GM12878 (cell line): ENCODE measurements around the gene EEF1A1. TPM values are rescaled to one million over a fixed set of nuclear protein-coding genes. Genes with fewer than 3 reads are reported as not detected.

ENCODE experiments used
- ATAC-seq: fragments of 200-7000 bp; cut with Tn5 transposase; 3 replicates; pipeline ENCODE4 v1.9.1; 2020; ENCODE audit warnings: mild to moderate bottlenecking, moderate library complexity
- BruUV-seq: library from RNA; stranded (reverse); fragments of 400-500 nt; replicated peaks from 2 replicates; lab custom pipeline; 2021; lab: Mats Ljungman, UMichigan
- CTCF ChIA-PET: fragments of 300-600 bp; sonication (Branson Sonifier 250); formaldehyde crosslinking; extraction: SDS; loops from one replicate; lab custom pipeline; 2021; ENCODE audit warnings: inconsistent platforms; lab: Yijun Ruan, JAX
- POLR2A ChIA-PET: fragments of 350-600 bp; formaldehyde crosslinking; extraction: SDS; loops from one replicate; lab custom pipeline; 2021; ENCODE audit warnings: inconsistent platforms; lab: Charles Lee
- RAD21 ChIA-PET: fragments of 300-600 bp; sonication (Branson Sonifier 250); formaldehyde crosslinking; loops from one replicate; lab custom pipeline; 2023; ENCODE audit warnings: antibody characterized with exemption; ENCODE audit not compliant: unreplicated experiment; lab: Charles Lee
- SMC1A ChIA-PET: fragments of 300-600 bp; sonication (Branson Sonifier 250); formaldehyde crosslinking; loops from one replicate; lab custom pipeline; 2023; ENCODE audit not compliant: unreplicated experiment, uncharacterized antibody; lab: Charles Lee
- DNase-seq: peaks from one replicate; pipeline ENCODE4 v3.0.0-alpha.2; 2011; ENCODE audit warnings: low read depth, low spot score
- FAIRE-seq: peaks from 3 replicates; lab custom pipeline; 2011; peaks lifted over from hg19 to GRCh38; lab: Jason Lieb, UNC
- H2AFZ ChIP-seq: 2 replicates; pipeline ENCODE4 v1.6.0; 2011; ENCODE audit warnings: low read depth, low read length, control low read depth; ENCODE audit not compliant: control insufficient read depth
- H3K27ac ChIP-seq: 2 replicates; pipeline ENCODE4 v1.5.1; 2011; ENCODE audit warnings: control low read depth; ENCODE audit not compliant: control insufficient read depth, insufficient read depth
- H3K27me3 ChIP-seq, 2 experiments: replicated peaks in 1 of 2; 2 replicates each; pipeline versions ENCODE4 v1.6.0 to v1.6.1; 2011; ENCODE audit warnings: low read length in 1 of 2; ENCODE audit not compliant: control insufficient read depth in 2 of 2, insufficient read depth in 2 of 2
- H3K36me3 ChIP-seq, 2 experiments: 2 replicates each; pipeline ENCODE4 v1.5.1; 2011; ENCODE audit warnings: low read length in 1 of 2; ENCODE audit not compliant: control insufficient read depth in 2 of 2, insufficient read depth in 2 of 2
- H3K4me1 ChIP-seq: 2 replicates; pipeline ENCODE4 v1.6.1; 2011; ENCODE audit warnings: mild to moderate bottlenecking, low read length, moderate library complexity, mixed read lengths; ENCODE audit not compliant: control insufficient read depth, insufficient read depth
- H3K4me2 ChIP-seq: 2 replicates; pipeline ENCODE4 v1.6.0; 2011; ENCODE audit warnings: control low read depth; ENCODE audit not compliant: control insufficient read depth, insufficient read depth
- H3K4me3 ChIP-seq: fragments of 200-600 bp; sonication (generic); 2 replicates; pipeline ENCODE4 v1.5.1; 2016
- H3K79me2 ChIP-seq: 2 replicates; pipeline ENCODE4 v1.6.0; 2011; ENCODE audit warnings: low read length; ENCODE audit not compliant: control insufficient read depth, insufficient read depth
- H3K9ac ChIP-seq: 2 replicates; pipeline ENCODE4 v1.8.0; 2011; ENCODE audit warnings: low read length, control low read depth, mixed read lengths; ENCODE audit not compliant: control insufficient read depth, insufficient read depth
- H3K9me3 ChIP-seq: replicated peaks from 3 replicates; pipeline ENCODE4 v1.5.1; 2011; ENCODE audit warnings: mild to moderate bottlenecking, low read length; ENCODE audit not compliant: control insufficient read depth, insufficient read depth
- H4K20me1 ChIP-seq: 2 replicates; pipeline ENCODE4 v1.6.0; 2011; ENCODE audit not compliant: control insufficient read depth, insufficient read depth
- CBX3 ChIP-seq: fragments of 200-600 bp; sonication (generic); IDR thresholded peaks from 2 replicates; pipeline ENCODE4 v1.6.1; 2016; ENCODE audit warnings: low read depth, borderline replicate concordance
- CBX5 ChIP-seq: sonication (generic); IDR thresholded peaks from 2 replicates; pipeline ENCODE4 v1.6.1; 2016; ENCODE audit warnings: low read depth, moderate library complexity, mild to moderate bottlenecking, inconsistent platforms
- CHD4 ChIP-seq: fragments of 200-600 bp; sonication (generic); IDR thresholded peaks from 2 replicates; pipeline ENCODE4 v1.6.1; 2016; ENCODE audit warnings: mild to moderate bottlenecking
- E2F8 ChIP-seq: fragments of 450-650 bp; IDR thresholded peaks from 2 replicates; pipeline ENCODE4 v1.6.1; 2018; ENCODE audit warnings: mild to moderate bottlenecking, low read depth, moderate library complexity; ENCODE audit not compliant: partially characterized antibody
- E4F1 ChIP-seq: fragments of 450-650 bp; IDR thresholded peaks from 2 replicates; pipeline ENCODE4 v1.6.1; 2018; ENCODE audit warnings: borderline replicate concordance, mild to moderate bottlenecking; ENCODE audit not compliant: partially characterized antibody
- IRF3 ChIP-seq: fragments of 450-650 bp; IDR thresholded peaks from 2 replicates; pipeline ENCODE4 v1.6.1; 2014; ENCODE audit warnings: mild to moderate bottlenecking
- KLF5 ChIP-seq: fragments of 450-650 bp; IDR thresholded peaks from 2 replicates; pipeline ENCODE4 v1.6.1; 2014; ENCODE audit warnings: mild to moderate bottlenecking; ENCODE audit not compliant: partially characterized antibody
- MTA3 ChIP-seq: IDR thresholded peaks from 2 replicates; pipeline ENCODE4 v1.6.1; 2012; ENCODE audit warnings: low read length, inconsistent platforms, borderline replicate concordance
- NFIC ChIP-seq: IDR thresholded peaks from 2 replicates; pipeline ENCODE4 v1.6.1; 2012; ENCODE audit warnings: low read depth, mild to moderate bottlenecking, inconsistent platforms, low read length, moderate library complexity
- NFYA ChIP-seq: IDR thresholded peaks from 2 replicates; pipeline ENCODE4 v1.6.1; 2011; ENCODE audit warnings: low read depth, mild to moderate bottlenecking, low read length, improper control_type of control experiment, borderline replicate concordance
- NR2C2 ChIP-seq: IDR thresholded peaks from 2 replicates; pipeline ENCODE4 v1.6.1; 2011; ENCODE audit warnings: borderline replicate concordance, low read depth; ENCODE audit not compliant: control insufficient read depth, insufficient read length
- RELB ChIP-seq: fragments of 450-650 bp; IDR thresholded peaks from 2 replicates; pipeline ENCODE4 v1.6.1; 2017; ENCODE audit warnings: low read depth, mild to moderate bottlenecking, moderate library complexity
- STAT3 ChIP-seq: IDR thresholded peaks from 2 replicates; pipeline ENCODE4 v1.6.1; 2011; ENCODE audit warnings: low read depth, low read length, improper control_type of control experiment
- YY1 ChIP-seq: IDR thresholded peaks from 2 replicates; pipeline ENCODE4 v1.6.1; 2011; ENCODE audit warnings: low read depth, mild to moderate bottlenecking, low read length
- ZNF217 ChIP-seq: fragments of 450-650 bp; IDR thresholded peaks from 2 replicates; pipeline ENCODE4 v1.6.1; 2017; ENCODE audit warnings: antibody characterized with exemption, mild to moderate bottlenecking
- WGBS: methylation state at CpG from one replicate; pipeline ENCODE4 v1.1.6; 2016; ENCODE audit warnings: low lambda C conversion rate; ENCODE audit not compliant: insufficient replicate concordance, insufficient coverage; ENCODE audit errors: missing lambda C conversion rate; 5-methylcytosine and 5-hydroxymethylcytosine counted together
- in situ Hi-C: fragments of 300-500 bp; cut with MboI; formaldehyde crosslinking; loops from 9 replicates; pipeline ENCODE4 v1.14.3; 2018; ENCODE audit warnings: mixed read lengths
- intact Hi-C: fragments of 100-400 bp; cut with micrococcal nuclease; formaldehyde crosslinking; loops from one replicate; pipeline ENCODE4 v1.14.2; 2022; ENCODE audit not compliant: unreplicated experiment
- polyA plus RNA-seq, 11 experiments: library from polyadenylated mRNA; depleted of rRNA in 4 of 11; unstranded in 6 of 11; stranded (reverse) in 5 of 11; fragments of >200 nt; fragmentation: Nextera tagmentation in 4 of 11; fragmentation: Illumina TruSeq in 1 of 11; extraction: Ambion mirVana in 4 of 11; extraction: Trizol in 1 of 11; gene quantifications; 1 replicate in 1 of 11; 2 replicates in 10 of 11; pipeline versions ENCODE4 v1.2.1 to v1.2.3, GENCODE V29; 2011 to 2016; ENCODE audit warnings: inconsistent platforms in 2 of 11, missing spikeins in 2 of 11, low read depth in 1 of 11
- total RNA-seq, 4 experiments: library from RNA; depleted of rRNA in 3 of 4; stranded (reverse); fragments of >200 nt in 3 of 4; fragmentation: Illumina TruSeq in 1 of 4; extraction: Trizol in 1 of 4; gene quantifications; 2 replicates each; pipeline versions ENCODE4 v1.2.1 to v1.2.3, GENCODE V29; 2013 to 2021

EEF1A1 gene
- total and polyA plus RNA-seq, 10 of the 15 experiments (the other 5 are each of a cell fraction or from before 2014, with no cell fraction given): 4,214 to 18,090 (median 14,132) TPM

- Histone ChIP-seq H3K27ac (no peak overlapping the region), H3K9ac (no peak overlapping the region), H3K27me3 (no peaks in the 10 kb centered on the region), H3K4me2 (no peak overlapping the region), H3K4me3 (no peak overlapping the region), H4K20me1 (no peaks in the 10 kb centered on the region), H3K36me3 (no peaks in the 10 kb centered on the region), H3K79me2 (no peaks in the 10 kb centered on the region), H3K9me3 (no peaks in the 10 kb centered on the region), H2AFZ (no peak overlapping the region), H3K4me1 (peaks cover 29% of the 10 kb centered on the region)
- RAD21 ChIA-PET: interaction anchor here (1.6 kb wide), 1 partner anchor 41 kb away, joined by 8 read pairs; the partner anchor contains the start of gene EEF1A1
- 70% methylated on average over 2 of the region's 2 CpGs for WGBS
- SMC1A ChIA-PET: interaction anchor here (1.6 kb wide), 1 partner anchor 49 kb away, joined by 6 read pairs; no protein-coding TSS in a partner anchor
- ATAC-seq (no peak), DNase-seq (no peak), FAIRE-seq (no peak)
- POLR2A ChIA-PET: interaction anchor here (0.7 to 1.2 kb wide), 2 partner anchors 40 to 41 kb away, joined by 3 read pairs; no protein-coding TSS in a partner anchor
- BruUV-seq: no TSS peak
- CTCF ChIA-PET: interaction anchor here (1.7 kb wide), 1 partner anchor 47 kb away, joined by 4 read pairs; no protein-coding TSS in a partner anchor
- intact Hi-C loops (no loop called here), in situ Hi-C loops (no loop called here)
- TF ChIP-seq ZNF217 (no peak), IRF3 (no peak), MTA3 (no peak), NR2C2 (no peak), STAT3 (no peak), CBX3 (no peak), CBX5 (no peak), E4F1 (no peak), NFYA (no peak), RELB (no peak), NFIC (no peak), CHD4 (no peak), YY1 (no peak), KLF5 (no peak), E2F8 (no peak)
Measured at GRCh38 chr6:73562558-73562957, 41.7 kb upstream of the EEF1A1 start.
